Measurements from ENCODE around the gene PRKN.

DNA sequence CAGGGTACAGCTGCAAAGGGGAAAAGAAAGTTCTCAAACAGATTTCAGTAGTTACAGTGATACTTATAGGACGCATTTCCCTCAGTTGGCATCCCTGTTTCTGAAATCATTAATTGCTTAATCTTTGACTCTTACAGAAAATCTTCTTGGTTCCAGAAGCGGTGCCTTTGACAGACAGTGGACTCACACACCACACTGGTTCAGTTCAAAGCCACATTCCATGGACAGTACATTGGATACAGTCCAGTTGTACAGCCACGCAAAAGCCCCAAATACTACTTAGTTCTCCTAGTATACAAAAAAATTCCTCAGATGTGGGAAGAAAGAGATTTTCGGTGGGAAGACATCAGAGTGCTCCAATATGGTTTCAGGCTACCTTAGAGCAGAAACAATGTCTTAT is 460.4 kb downstream of the PRKN start:
- TF ChIP-seq, protein P1, sequence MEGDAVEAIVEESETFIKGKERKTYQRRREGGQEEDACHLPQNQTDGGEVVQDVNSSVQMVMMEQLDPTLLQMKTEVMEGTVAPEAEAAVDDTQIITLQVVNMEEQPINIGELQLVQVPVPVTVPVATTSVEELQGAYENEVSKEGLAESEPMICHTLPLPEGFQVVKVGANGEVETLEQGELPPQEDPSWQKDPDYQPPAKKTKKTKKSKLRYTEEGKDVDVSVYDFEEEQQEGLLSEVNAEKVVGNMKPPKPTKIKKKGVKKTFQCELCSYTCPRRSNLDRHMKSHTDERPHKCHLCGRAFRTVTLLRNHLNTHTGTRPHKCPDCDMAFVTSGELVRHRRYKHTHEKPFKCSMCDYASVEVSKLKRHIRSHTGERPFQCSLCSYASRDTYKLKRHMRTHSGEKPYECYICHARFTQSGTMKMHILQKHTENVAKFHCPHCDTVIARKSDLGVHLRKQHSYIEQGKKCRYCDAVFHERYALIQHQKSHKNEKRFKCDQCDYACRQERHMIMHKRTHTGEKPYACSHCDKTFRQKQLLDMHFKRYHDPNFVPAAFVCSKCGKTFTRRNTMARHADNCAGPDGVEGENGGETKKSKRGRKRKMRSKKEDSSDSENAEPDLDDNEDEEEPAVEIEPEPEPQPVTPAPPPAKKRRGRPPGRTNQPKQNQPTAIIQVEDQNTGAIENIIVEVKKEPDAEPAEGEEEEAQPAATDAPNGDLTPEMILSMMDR (IDR thresholded peaks at IDR 0.05): no peak
- no peak for TF ChIP-seq EZH2 (IDR thresholded peaks at IDR 0.05)

Data from neural progenitor cell (in vitro differentiated cells).